ENCODE data around the gene IPO9. TPM values are rescaled to one million over a fixed set of nuclear protein-coding genes. Genes with fewer than 3 reads are reported as not detected.
A peak's percentile ranks its signal among the peaks of the same experiment; 100 is the strongest.

The IPO9 gene
- total RNA-seq, 2 donors from 2014 or later, result 10.7 to 15.6 TPM

DNA sequence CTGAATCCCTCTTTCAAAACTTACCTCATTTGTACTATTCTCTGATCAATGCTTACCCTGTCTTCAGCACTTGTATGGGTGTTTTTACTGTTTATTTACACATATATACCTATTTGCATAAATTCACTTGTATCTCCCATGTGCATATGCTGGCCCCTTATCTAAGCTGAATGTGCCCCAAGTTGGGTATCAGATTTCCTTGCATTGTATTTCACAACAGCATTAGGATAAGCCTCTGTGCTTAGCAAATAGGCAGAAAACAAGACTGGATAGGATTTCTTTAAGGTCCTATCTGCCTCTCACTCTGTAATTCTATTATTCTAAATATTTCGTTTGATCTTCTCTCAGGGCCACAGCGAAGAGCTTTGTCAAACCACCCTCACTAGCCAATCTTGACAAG lies 45.9 kb upstream of the IPO9 start:
- peaks cover 0 to 7% of the 10 kb centered on the region in 2 donors for H3K4me1 ChIP-seq
- no peaks in the 10 kb centered on the region for H3K9me3 ChIP-seq
- H3K36me3 ChIP-seq, result peaks cover 53% of the 10 kb centered on the region
- H3K27ac ChIP-seq, result no peak overlapping the region
- no peaks in the 10 kb centered on the region for H3K27me3 ChIP-seq
- DNase-seq (ENCODE audit: low spot score), result no peak
- H3K4me3 ChIP-seq, result no peak overlapping the region
- TF ChIP-seq, protein P1, sequence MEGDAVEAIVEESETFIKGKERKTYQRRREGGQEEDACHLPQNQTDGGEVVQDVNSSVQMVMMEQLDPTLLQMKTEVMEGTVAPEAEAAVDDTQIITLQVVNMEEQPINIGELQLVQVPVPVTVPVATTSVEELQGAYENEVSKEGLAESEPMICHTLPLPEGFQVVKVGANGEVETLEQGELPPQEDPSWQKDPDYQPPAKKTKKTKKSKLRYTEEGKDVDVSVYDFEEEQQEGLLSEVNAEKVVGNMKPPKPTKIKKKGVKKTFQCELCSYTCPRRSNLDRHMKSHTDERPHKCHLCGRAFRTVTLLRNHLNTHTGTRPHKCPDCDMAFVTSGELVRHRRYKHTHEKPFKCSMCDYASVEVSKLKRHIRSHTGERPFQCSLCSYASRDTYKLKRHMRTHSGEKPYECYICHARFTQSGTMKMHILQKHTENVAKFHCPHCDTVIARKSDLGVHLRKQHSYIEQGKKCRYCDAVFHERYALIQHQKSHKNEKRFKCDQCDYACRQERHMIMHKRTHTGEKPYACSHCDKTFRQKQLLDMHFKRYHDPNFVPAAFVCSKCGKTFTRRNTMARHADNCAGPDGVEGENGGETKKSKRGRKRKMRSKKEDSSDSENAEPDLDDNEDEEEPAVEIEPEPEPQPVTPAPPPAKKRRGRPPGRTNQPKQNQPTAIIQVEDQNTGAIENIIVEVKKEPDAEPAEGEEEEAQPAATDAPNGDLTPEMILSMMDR (IDR thresholded peaks at IDR 0.05), result no peak

- H3K27me3 ChIP-seq, result no peaks in the 10 kb centered on the region
- H3K4me1 ChIP-seq, result peaks cover 0 to 5% of the 10 kb centered on the region in 2 donors
- H3K4me3 ChIP-seq, result no peak overlapping the region
- no peak for DNase-seq (ENCODE audit: low spot score)
- no peaks in the 10 kb centered on the region for H3K9me3 ChIP-seq
- H3K36me3 ChIP-seq, result peaks cover 58% of the 10 kb centered on the region
- no peak overlapping the region for H3K27ac ChIP-seq
- TF ChIP-seq, protein P1 (IDR thresholded peaks at IDR 0.05), result no peak
Observed at GRCh38 chr1:201783572-201783971, 45.4 kb upstream of the IPO9 start.

DNA sequence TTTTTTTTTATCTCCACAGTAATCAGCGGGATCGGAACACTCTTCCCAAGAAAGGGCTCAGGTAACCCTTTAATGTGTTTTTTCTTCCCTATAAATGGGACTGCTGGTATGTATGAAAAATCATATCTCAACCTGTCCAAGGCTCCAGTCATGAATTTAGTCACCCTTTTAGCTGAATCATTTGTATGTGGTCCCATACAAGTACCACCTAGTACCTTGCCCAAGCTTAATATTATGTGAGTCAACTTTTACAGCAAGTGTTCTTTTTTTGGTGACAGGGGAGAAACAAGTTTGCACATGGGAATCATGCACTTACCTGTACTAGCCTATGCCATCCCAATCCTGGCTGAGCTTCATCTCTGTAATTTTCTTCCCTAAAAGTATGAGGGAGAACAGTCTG lies 43.7 kb upstream of the IPO9 start:
- Histone ChIP-seq H3K36me3 (peaks cover 62% of the 10 kb centered on the region), H3K4me3 (no peak overlapping the region), H3K4me1 (peaks cover 0 to 17% of the 10 kb centered on the region in 2 donors), H3K27me3 (no peaks in the 10 kb centered on the region), H3K27ac (no peak overlapping the region), H3K9me3 (no peaks in the 10 kb centered on the region)
- TF ChIP-seq, protein P1 (IDR thresholded peaks at IDR 0.05), result no peak
- DNase-seq (ENCODE audit: low spot score), result no peak

GRCh38 chr1:201786824-201787223 lies 42.1 kb upstream of the IPO9 start:
- no peak overlapping the region for H3K4me3 ChIP-seq
- peaks cover 0 to 32% of the 10 kb centered on the region in 2 donors for H3K4me1 ChIP-seq
- peak; percentile 90 for DNase-seq (ENCODE audit: low spot score)
- H3K27me3 ChIP-seq, result no peaks in the 10 kb centered on the region
- TF ChIP-seq, protein P1 (IDR thresholded peaks at IDR 0.05), result no peak
- peaks cover 57% of the 10 kb centered on the region for H3K36me3 ChIP-seq
- H3K27ac ChIP-seq, result peak overlapping the region in 1 of 2 donors; percentile 43
- no peaks in the 10 kb centered on the region for H3K9me3 ChIP-seq

DNA sequence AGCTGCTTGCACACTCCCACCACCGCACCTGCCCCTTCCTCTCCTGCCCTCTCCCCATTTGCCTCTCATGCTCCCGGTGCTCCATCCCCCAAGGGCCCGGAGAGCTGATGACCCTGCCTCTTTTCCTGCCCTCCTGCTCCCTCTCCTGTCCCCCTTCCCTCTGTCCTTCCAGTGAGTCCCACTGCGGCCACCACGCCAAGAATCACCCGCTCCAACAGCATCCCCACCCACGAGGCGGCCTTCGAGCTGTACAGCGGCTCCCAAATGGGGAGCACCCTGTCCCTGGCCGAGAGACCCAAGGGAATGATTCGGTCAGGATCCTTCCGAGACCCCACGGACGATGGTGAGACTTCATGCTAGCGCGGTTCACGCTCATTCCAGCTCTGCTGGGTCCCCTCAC lies 40.7 kb upstream of the IPO9 start:
- Histone ChIP-seq H3K4me1 (peaks cover 0 to 47% of the 10 kb centered on the region in 2 donors), H3K36me3 (peaks cover 42% of the 10 kb centered on the region), H3K27ac (peak overlapping the region in 1 of 2 donors; percentile 32), H3K4me3 (no peak overlapping the region), H3K9me3 (no peaks in the 10 kb centered on the region), H3K27me3 (no peaks in the 10 kb centered on the region)
- TF ChIP-seq, protein P1 (IDR thresholded peaks at IDR 0.05), result no peak
- DNase-seq (ENCODE audit: low spot score), result peak; percentile 43

DNA sequence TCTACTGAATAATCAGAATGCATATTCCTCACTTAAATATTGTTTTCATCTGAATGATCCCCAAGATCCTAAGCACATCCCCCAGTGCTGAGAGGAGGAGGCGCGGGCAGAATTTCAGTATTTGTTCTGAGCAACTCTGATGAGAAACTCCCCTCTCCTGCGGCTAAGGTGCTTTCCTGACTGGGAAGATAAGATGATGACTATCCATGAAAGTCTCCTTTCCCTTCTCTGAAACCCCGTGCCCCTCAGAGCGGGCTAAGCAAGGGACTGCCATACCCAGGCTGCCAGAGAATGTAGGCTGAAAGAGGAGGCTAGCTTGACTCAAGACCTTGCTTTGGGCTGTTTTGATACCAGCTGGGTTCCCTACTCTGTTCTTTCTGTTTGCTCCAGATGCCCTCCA lies 39.7 kb upstream of the IPO9 start:
- H3K27ac ChIP-seq, result peak overlapping the region; percentile 65 to 67
- H3K4me1 ChIP-seq, result peaks cover 0 to 47% of the 10 kb centered on the region in 2 donors
- H3K4me3 ChIP-seq, result no peak overlapping the region
- TF ChIP-seq, protein P1 (IDR thresholded peaks at IDR 0.05), result no peak
- no peaks in the 10 kb centered on the region for H3K27me3 ChIP-seq
- H3K9me3 ChIP-seq, result no peaks in the 10 kb centered on the region
- DNase-seq (ENCODE audit: low spot score), result no peak
- peaks cover 40% of the 10 kb centered on the region for H3K36me3 ChIP-seq
